ENCODE data around the gene EHMT1.

Gene EHMT1

GRCh38 chr9:137823986-137824771 is 205.4 kb downstream of the EHMT1 start:
- TF ChIP-seq EZH2phosphoT487 (conservative IDR thresholded peaks at IDR 0.05; ENCODE audit: low read length): no peak
- TF ChIP-seq, protein P1, sequence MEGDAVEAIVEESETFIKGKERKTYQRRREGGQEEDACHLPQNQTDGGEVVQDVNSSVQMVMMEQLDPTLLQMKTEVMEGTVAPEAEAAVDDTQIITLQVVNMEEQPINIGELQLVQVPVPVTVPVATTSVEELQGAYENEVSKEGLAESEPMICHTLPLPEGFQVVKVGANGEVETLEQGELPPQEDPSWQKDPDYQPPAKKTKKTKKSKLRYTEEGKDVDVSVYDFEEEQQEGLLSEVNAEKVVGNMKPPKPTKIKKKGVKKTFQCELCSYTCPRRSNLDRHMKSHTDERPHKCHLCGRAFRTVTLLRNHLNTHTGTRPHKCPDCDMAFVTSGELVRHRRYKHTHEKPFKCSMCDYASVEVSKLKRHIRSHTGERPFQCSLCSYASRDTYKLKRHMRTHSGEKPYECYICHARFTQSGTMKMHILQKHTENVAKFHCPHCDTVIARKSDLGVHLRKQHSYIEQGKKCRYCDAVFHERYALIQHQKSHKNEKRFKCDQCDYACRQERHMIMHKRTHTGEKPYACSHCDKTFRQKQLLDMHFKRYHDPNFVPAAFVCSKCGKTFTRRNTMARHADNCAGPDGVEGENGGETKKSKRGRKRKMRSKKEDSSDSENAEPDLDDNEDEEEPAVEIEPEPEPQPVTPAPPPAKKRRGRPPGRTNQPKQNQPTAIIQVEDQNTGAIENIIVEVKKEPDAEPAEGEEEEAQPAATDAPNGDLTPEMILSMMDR (IDR thresholded peaks at IDR 0.05; ENCODE audit: insufficient read depth, low read length, poor library complexity, severe bottlenecking): no peak
- Histone ChIP-seq H3K9me2 (replicated peaks; ENCODE audit: insufficient read depth, low read length) (no peaks in the 10 kb centered on the region), H3K9me3 (ENCODE audit: insufficient read depth, low read length) (no peaks in the 10 kb centered on the region), H3K4me2 (ENCODE audit: low read depth, low read length, poor library complexity, severe bottlenecking) (no peak overlapping the region), H3K27me3 (ENCODE audit: low read length) (no peaks in the 10 kb centered on the region), H3K36me3 (ENCODE audit: low read length) (peaks cover 5% of the 10 kb centered on the region; the same call in 1 of the 2 replicates), H3F3A (ENCODE audit: insufficient read depth) (peaks cover 10% of the 10 kb centered on the region; the same call in 1 of the 2 replicates), H3K79me2 (ENCODE audit: insufficient read depth, low read length) (no peaks in the 10 kb centered on the region), H3K27ac (ENCODE audit: low read depth, low read length) (no peak overlapping the region), H3K4me3 (ENCODE audit: insufficient read depth, low read length, poor library complexity, severe bottlenecking) (no peak overlapping the region), H2AFZ (ENCODE audit: low read depth, low read length, severe bottlenecking) (no peak overlapping the region), H4K20me1 (ENCODE audit: low read depth, low read length) (no peaks in the 10 kb centered on the region), H3K9ac (ENCODE audit: low read length) (no peak overlapping the region)

GRCh38 chr9:137825324-137825989 is 206.7 kb downstream of the EHMT1 start:
- Histone ChIP-seq H3K4me3 (ENCODE audit: insufficient read depth, low read length, poor library complexity, severe bottlenecking) (no peak overlapping the region), H3K9me3 (ENCODE audit: insufficient read depth, low read length) (no peaks in the 10 kb centered on the region), H3K36me3 (ENCODE audit: low read length) (peaks cover 5% of the 10 kb centered on the region; the same call in 1 of the 2 replicates), H3F3A (ENCODE audit: insufficient read depth) (peaks cover 10% of the 10 kb centered on the region; the same call in 1 of the 2 replicates), H3K9ac (ENCODE audit: low read length) (0 out of 2 replicates have a peak overlapping the region, but pooled peaks have one; percentile 4), H3K9me2 (replicated peaks; ENCODE audit: insufficient read depth, low read length) (no peaks in the 10 kb centered on the region), H3K79me2 (ENCODE audit: insufficient read depth, low read length) (no peaks in the 10 kb centered on the region), H3K27ac (ENCODE audit: low read depth, low read length) (no peak overlapping the region), H3K27me3 (ENCODE audit: low read length) (no peaks in the 10 kb centered on the region), H3K4me2 (ENCODE audit: low read depth, low read length, poor library complexity, severe bottlenecking) (peak overlapping the region; percentile 11), H2AFZ (ENCODE audit: low read depth, low read length, severe bottlenecking) (no peak overlapping the region), H4K20me1 (ENCODE audit: low read depth, low read length) (no peaks in the 10 kb centered on the region)
- TF ChIP-seq EZH2phosphoT487 (conservative IDR thresholded peaks at IDR 0.05; ENCODE audit: low read length): no peak
- TF ChIP-seq, protein P1 (IDR thresholded peaks at IDR 0.05; ENCODE audit: insufficient read depth, low read length, poor library complexity, severe bottlenecking): no peak

DNA sequence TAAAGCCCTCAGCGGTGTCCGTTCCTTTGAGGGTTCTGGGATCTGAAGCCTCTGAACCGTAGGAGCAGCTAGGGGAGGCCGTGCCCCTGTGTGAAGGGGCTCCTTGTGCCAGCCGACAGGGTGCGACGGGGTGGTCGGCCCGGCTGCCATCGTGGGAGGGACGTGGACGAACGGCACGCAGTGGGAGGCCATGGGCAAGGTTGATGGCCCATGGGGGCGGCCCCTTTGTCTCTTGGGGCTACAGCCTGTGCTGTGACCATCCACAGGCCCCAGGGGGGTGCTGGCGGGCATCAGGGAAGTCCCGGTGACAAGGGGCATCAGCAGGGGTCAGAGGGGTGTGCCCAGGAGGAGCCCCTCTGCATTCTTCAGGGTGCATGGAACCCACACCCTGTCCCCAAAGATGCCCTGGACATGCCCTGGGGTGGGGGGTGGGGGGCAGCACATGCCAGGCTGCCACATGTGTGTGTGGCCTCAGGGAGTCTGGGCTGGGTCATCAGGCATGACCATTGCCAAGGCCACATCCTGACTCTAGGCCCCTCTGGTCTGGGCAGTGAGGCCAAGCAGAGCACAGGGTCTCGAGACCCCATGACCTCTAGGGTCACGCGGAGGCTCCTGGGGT is 209.2 kb downstream of the EHMT1 start:
- peaks cover 10% of the 10 kb centered on the region; the same call in 1 of the 2 replicates for H3F3A ChIP-seq (ENCODE audit: insufficient read depth)
- no peak overlapping the region for H3K4me3 ChIP-seq (ENCODE audit: insufficient read depth, low read length, poor library complexity, severe bottlenecking)
- no peaks in the 10 kb centered on the region for H3K79me2 ChIP-seq (ENCODE audit: insufficient read depth, low read length)
- no peaks in the 10 kb centered on the region for H3K27me3 ChIP-seq (ENCODE audit: low read length)
- no peak for TF ChIP-seq EZH2phosphoT487 (conservative IDR thresholded peaks at IDR 0.05; ENCODE audit: low read length)
- TF ChIP-seq, protein P1 (IDR thresholded peaks at IDR 0.05; ENCODE audit: insufficient read depth, low read length, poor library complexity, severe bottlenecking): no peak
- no peaks in the 10 kb centered on the region for H3K9me3 ChIP-seq (ENCODE audit: insufficient read depth, low read length)
- no peaks in the 10 kb centered on the region for H3K9me2 ChIP-seq (replicated peaks; ENCODE audit: insufficient read depth, low read length)
- H2AFZ ChIP-seq (ENCODE audit: low read depth, low read length, severe bottlenecking): no peak overlapping the region
- no peak overlapping the region for H3K9ac ChIP-seq (ENCODE audit: low read length)
- H3K27ac ChIP-seq (ENCODE audit: low read depth, low read length): no peak overlapping the region
- no peaks in the 10 kb centered on the region for H4K20me1 ChIP-seq (ENCODE audit: low read depth, low read length)
- no peak overlapping the region for H3K4me2 ChIP-seq (ENCODE audit: low read depth, low read length, poor library complexity, severe bottlenecking)
- H3K36me3 ChIP-seq (ENCODE audit: low read length): no peaks in the 10 kb centered on the region

All from SU-DHL-6 (cell line).